Rectal smooth muscle tissue (tissue), 1 donor: ENCODE data around the gene NKTR.
A peak's percentile ranks its signal among the peaks of the same experiment; 100 is the strongest.

ENCODE experiments used
- H3K27ac ChIP-seq: one replicate; pipeline ENCODE4 v1.7.0; 2013; ENCODE audit warnings: low read depth, low read length, inconsistent platforms
- H3K27me3 ChIP-seq: one replicate; pipeline ENCODE4 v1.7.0; 2013; ENCODE audit warnings: low read length; ENCODE audit not compliant: control insufficient read depth, insufficient read depth
- H3K36me3 ChIP-seq: one replicate; pipeline ENCODE4 v1.7.0; 2013; ENCODE audit warnings: low read length; ENCODE audit not compliant: control insufficient read depth, insufficient read depth
- H3K4me1 ChIP-seq: one replicate; pipeline ENCODE4 v1.7.0; 2013; ENCODE audit warnings: low read length; ENCODE audit not compliant: control insufficient read depth, insufficient read depth
- H3K4me3 ChIP-seq: one replicate; pipeline ENCODE4 v1.7.0; 2013; ENCODE audit warnings: low read length
- H3K9ac ChIP-seq: one replicate; pipeline ENCODE4 v1.7.0; 2013; ENCODE audit warnings: low read length

The NKTR gene

GRCh38 chr3:42654331-42655201 lies 54.1 kb downstream of the NKTR start:
- H3K9ac ChIP-seq: peak overlapping the region; percentile 49
- H3K27ac ChIP-seq: peak overlapping the region; percentile 83
- no peaks in the 10 kb centered on the region for H3K27me3 ChIP-seq
- peaks cover 2% of the 10 kb centered on the region for H3K36me3 ChIP-seq
- H3K4me3 ChIP-seq: peak overlapping the region; percentile 79
- H3K4me1 ChIP-seq: peaks cover 40% of the 10 kb centered on the region

GRCh38 chr3:42655331-42655888 lies 54.9 kb downstream of the NKTR start:
- Histone ChIP-seq H3K4me3 (peak overlapping the region; percentile 79), H3K4me1 (peaks cover 49% of the 10 kb centered on the region), H3K27me3 (no peaks in the 10 kb centered on the region), H3K36me3 (peaks cover 3% of the 10 kb centered on the region), H3K27ac (peak overlapping the region; percentile 75), H3K9ac (no peak overlapping the region)

- peaks cover 45% of the 10 kb centered on the region for H3K4me1 ChIP-seq
These were observed 55.6 kb downstream of the NKTR start for GRCh38 chr3:42655980-42656679.

GRCh38 chr3:42656680-42657610 lies 56.5 kb downstream of the NKTR start:
- peaks cover 5% of the 10 kb centered on the region for H3K36me3 ChIP-seq
- H3K4me3 ChIP-seq: no peak overlapping the region
- no peak overlapping the region for H3K9ac ChIP-seq
- no peak overlapping the region for H3K27ac ChIP-seq
- no peaks in the 10 kb centered on the region for H3K27me3 ChIP-seq
- peaks cover 37% of the 10 kb centered on the region for H3K4me1 ChIP-seq

More at GRCh38 chr3:42655980-42656679, 55.6 kb downstream of the NKTR start:
- Histone ChIP-seq H3K4me3 (peak overlapping the region; percentile 29), H3K27me3 (no peaks in the 10 kb centered on the region), H3K36me3 (peaks cover 5% of the 10 kb centered on the region), H3K27ac (peak overlapping the region; percentile 75), H3K9ac (no peak overlapping the region)

GRCh38 chr3:42657675-42658074 lies 57.2 kb downstream of the NKTR start:
- Histone ChIP-seq H3K36me3 (peaks cover 5% of the 10 kb centered on the region), H3K4me3 (no peak overlapping the region), H3K27ac (no peak overlapping the region), H3K4me1 (peaks cover 30% of the 10 kb centered on the region), H3K9ac (no peak overlapping the region), H3K27me3 (no peaks in the 10 kb centered on the region)

GRCh38 chr3:42658091-42658770 lies 57.7 kb downstream of the NKTR start:
- H3K4me3 ChIP-seq: no peak overlapping the region
- H3K36me3 ChIP-seq: peaks cover 5% of the 10 kb centered on the region
- H3K27me3 ChIP-seq: no peaks in the 10 kb centered on the region
- H3K9ac ChIP-seq: no peak overlapping the region
- peaks cover 24% of the 10 kb centered on the region for H3K4me1 ChIP-seq
- no peak overlapping the region for H3K27ac ChIP-seq

- Histone ChIP-seq H3K36me3 (peaks cover 5% of the 10 kb centered on the region), H3K9ac (no peak overlapping the region), H3K4me3 (no peak overlapping the region), H3K27me3 (no peaks in the 10 kb centered on the region), H3K4me1 (peaks cover 22% of the 10 kb centered on the region), H3K27ac (no peak overlapping the region)
These were observed 58.4 kb downstream of the NKTR start for GRCh38 chr3:42658771-42659390.

- Histone ChIP-seq H3K36me3 (peaks cover 5% of the 10 kb centered on the region), H3K27ac (peak overlapping the region; percentile 47), H3K9ac (no peak overlapping the region), H3K4me3 (no peak overlapping the region), H3K4me1 (peaks cover 22% of the 10 kb centered on the region), H3K27me3 (no peaks in the 10 kb centered on the region)
These were observed 59.1 kb downstream of the NKTR start for GRCh38 chr3:42659451-42660130.

GRCh38 chr3:42660131-42660715 lies 59.7 kb downstream of the NKTR start:
- H3K27ac ChIP-seq: peak overlapping the region; percentile 47
- H3K4me1 ChIP-seq: peaks cover 19% of the 10 kb centered on the region
- H3K4me3 ChIP-seq: no peak overlapping the region
- H3K9ac ChIP-seq: no peak overlapping the region
- H3K27me3 ChIP-seq: no peaks in the 10 kb centered on the region
- peaks cover 5% of the 10 kb centered on the region for H3K36me3 ChIP-seq

GRCh38 chr3:42660898-42661297 lies 60.4 kb downstream of the NKTR start:
- no peak overlapping the region for H3K9ac ChIP-seq
- no peak overlapping the region for H3K27ac ChIP-seq
- peaks cover 13% of the 10 kb centered on the region for H3K4me1 ChIP-seq
- no peaks in the 10 kb centered on the region for H3K27me3 ChIP-seq
- H3K36me3 ChIP-seq: peaks cover 5% of the 10 kb centered on the region
- H3K4me3 ChIP-seq: no peak overlapping the region
